ENCODE data around the gene CLIC3. TPM values are rescaled to one million over a fixed set of nuclear protein-coding genes. Genes with fewer than 3 reads are reported as not detected.

The CLIC3 gene
- total RNA-seq, 2 donors from 2014 or later: 4.3 to 38.2 TPM

DNA sequence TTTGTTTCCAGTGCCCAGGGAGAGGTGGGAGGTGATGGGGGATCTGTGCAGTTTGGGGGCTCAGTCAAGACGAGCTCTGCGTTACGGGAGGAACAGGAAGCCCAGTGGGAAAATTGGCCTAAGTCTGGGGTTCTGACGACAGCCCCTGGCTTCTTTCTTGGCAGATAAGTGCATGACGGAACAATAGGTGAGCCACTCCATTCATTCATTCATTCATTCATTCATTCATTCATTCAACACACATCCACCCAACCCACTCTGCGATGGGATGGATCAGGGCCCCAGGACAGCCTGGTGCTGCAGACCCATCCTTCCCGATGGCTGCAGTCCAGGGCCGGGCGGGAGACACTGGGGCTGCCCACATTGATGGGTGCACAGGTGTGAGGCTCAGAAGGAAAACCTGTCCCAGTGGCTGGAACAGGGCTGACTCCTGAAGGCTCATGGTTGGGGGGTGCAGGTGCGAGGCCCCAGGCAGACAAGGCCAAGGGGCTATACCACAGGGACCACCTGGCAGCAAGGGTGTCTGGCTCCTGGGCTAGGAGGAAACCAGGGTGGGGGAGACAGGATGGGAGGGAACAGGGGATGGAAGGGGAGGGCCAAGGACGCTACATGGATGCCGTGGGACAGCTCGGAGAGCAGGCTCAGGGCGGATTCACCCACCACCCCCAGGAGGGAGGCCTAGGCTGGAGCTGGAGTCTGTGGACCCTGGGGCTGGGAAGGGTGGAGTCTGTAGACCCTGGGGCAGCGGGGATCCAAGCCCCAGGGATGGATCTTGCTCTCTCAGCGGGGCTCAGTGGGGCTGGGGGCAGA, 15.5 kb downstream of the CLIC3 start:
- H3K9me3 Mint-ChIP-seq: no peaks in the 10 kb centered on the region

DNA sequence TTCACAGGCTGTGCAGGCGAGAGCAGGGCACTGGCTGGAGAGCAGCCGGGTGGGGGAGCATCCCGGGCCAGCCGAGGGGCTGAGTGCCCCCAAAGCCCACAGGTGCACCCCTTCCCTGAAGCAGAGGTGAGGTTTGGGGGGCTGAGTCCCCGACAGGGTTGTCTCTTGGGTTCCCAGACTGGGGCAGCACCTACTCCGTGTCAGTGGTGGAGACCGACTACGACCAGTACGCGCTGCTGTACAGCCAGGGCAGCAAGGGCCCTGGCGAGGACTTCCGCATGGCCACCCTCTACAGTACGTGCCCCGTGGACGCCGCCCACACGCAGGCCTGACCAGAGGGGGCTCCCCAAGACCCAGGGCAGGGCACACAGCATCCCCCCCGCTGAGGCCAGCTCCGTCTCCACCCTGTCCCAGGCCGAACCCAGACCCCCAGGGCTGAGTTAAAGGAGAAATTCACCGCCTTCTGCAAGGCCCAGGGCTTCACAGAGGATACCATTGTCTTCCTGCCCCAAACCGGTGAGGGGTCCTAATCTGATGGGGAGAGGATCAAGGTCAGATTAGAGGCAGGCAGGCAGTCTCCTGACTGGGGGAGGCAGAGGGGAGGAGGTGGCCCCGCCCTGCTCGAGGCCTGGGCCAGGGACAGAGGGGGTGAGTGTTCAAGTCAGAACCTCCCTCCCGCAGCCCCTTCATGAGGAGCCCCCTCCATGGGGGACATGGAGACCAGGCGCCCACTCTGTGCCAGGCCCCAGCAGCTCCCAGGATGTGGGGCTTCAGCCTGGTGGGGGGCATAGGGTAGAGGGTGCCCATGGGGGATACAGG, 16.4 kb downstream of the CLIC3 start:
- H3K4me1 Mint-ChIP-seq (ENCODE audit: low read depth in 2 of 2): peaks cover 12 to 17% of the 10 kb centered on the region in 2 donors
- ATAC-seq (no peak), DNase-seq (ENCODE audit: low spot score) (no peak)
- no peaks in the 10 kb centered on the region for H3K36me3 Mint-ChIP-seq
- H3K27ac Mint-ChIP-seq: no peak overlapping the region
- H3K27me3 Mint-ChIP-seq: peaks cover 5 to 9% of the 10 kb centered on the region in 2 donors
- H3K4me3 Mint-ChIP-seq: no peak overlapping the region
- no peaks in the 10 kb centered on the region for H3K9me3 Mint-ChIP-seq

More for the DNA sequence above, 15.5 kb downstream of the CLIC3 start:
- H3K36me3 Mint-ChIP-seq: no peaks in the 10 kb centered on the region
- H3K4me1 Mint-ChIP-seq (ENCODE audit: low read depth in 2 of 2): peaks cover 6 to 10% of the 10 kb centered on the region in 2 donors
- H3K27me3 Mint-ChIP-seq: peaks cover 5 to 9% of the 10 kb centered on the region in 2 donors
- H3K27ac Mint-ChIP-seq: no peak overlapping the region
- DNase-seq (ENCODE audit: low spot score): no peak
- no peak for ATAC-seq
- no peak overlapping the region for H3K4me3 Mint-ChIP-seq

- H3K4me3 Mint-ChIP-seq: no peak overlapping the region
- DNase-seq (ENCODE audit: low spot score): no peak
- H3K36me3 Mint-ChIP-seq: no peaks in the 10 kb centered on the region
- no peak for ATAC-seq
- no peak overlapping the region for H3K27ac Mint-ChIP-seq
- no peaks in the 10 kb centered on the region for H3K9me3 Mint-ChIP-seq
- H3K4me1 Mint-ChIP-seq (ENCODE audit: low read depth in 2 of 2): peaks cover 10 to 16% of the 10 kb centered on the region in 2 donors
- H3K27me3 Mint-ChIP-seq: peaks cover 4 to 5% of the 10 kb centered on the region in 2 donors
These were observed 17.4 kb downstream of the CLIC3 start for GRCh38 chr9:136978865-136979544.

GRCh38 chr9:136978073-136978864, 18.1 kb downstream of the CLIC3 start:
- Mint-ChIP-seq H3K9me3 (no peaks in the 10 kb centered on the region), H3K36me3 (no peaks in the 10 kb centered on the region), H3K27me3 (no peaks in the 10 kb centered on the region), H3K4me1 (ENCODE audit: low read depth in 2 of 2) (peaks cover 6 to 13% of the 10 kb centered on the region in 2 donors), H3K27ac (no peak overlapping the region), H3K4me3 (peak overlapping the region; percentile 52)
- DNase-seq (ENCODE audit: low spot score) (peak; percentile 87), ATAC-seq (peak; percentile 72 to 85)

- Mint-ChIP-seq H3K4me3 (peak overlapping the region; percentile 52), H3K4me1 (ENCODE audit: low read depth in 2 of 2) (peaks cover 6 to 13% of the 10 kb centered on the region in 2 donors), H3K9me3 (no peaks in the 10 kb centered on the region), H3K27ac (no peak overlapping the region), H3K36me3 (no peaks in the 10 kb centered on the region), H3K27me3 (no peaks in the 10 kb centered on the region)
- ATAC-seq (no peak), DNase-seq (ENCODE audit: low spot score) (no peak)
These were observed 18.7 kb downstream of the CLIC3 start for GRCh38 chr9:136977649-136978072.

DNA sequence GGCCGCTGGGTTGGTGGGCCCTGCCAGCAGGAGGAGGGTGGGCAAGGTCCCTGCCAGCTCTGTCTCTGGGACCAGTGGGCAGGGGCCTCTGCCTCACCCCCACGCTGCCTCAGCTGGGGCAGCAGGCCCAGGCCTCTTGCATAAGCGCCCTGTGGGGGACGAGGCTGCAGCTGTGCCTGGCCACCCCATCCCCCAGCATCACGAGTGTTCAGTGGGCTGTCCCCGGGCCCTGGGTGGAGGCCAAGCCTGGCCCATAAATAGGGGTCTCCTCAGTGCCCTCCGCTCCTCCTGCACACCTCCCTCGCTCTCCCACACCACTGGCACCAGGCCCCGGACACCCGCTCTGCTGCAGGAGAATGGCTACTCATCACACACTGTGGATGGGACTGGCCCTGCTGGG, 19.1 kb downstream of the CLIC3 start, which contains the start of gene PTGDS:
Gene PTGDS, plus strand, starts transcription at position 282 of the 400 bp plus-strand sequence. Its CDS starts 75 bp downstream, at position 357.
- Mint-ChIP-seq H3K36me3 (no peaks in the 10 kb centered on the region), H3K27me3 (no peaks in the 10 kb centered on the region), H3K9me3 (no peaks in the 10 kb centered on the region), H3K4me1 (ENCODE audit: low read depth in 2 of 2) (peaks cover 6 to 13% of the 10 kb centered on the region in 2 donors), H3K4me3 (peak within 1 kb of the TSS; percentile 52), H3K27ac (no peak within 1 kb of the TSS)
- no peak for DNase-seq (ENCODE audit: low spot score)
- ATAC-seq: no peak

DNA sequence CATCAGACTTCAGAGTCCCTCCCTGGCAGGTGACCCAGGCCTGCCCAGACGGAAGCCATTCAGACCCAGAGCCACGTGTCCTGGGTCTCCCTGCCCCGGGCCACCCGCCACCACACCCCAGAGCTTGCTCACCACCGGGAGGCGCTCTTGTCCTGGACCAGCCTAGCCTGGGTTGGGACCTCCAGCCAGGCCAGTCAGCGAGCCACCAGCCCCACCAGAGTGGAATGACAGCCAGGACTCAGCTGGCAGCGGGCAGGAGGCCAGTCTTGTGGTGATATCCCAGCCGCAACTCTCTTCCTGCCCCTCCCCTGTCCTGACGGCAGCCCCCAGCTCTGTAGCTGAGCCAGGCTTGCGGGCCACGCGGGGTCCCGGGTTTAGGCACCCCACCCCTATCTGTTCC, 20.7 kb downstream of the CLIC3 start:
- Mint-ChIP-seq H3K4me3 (peak overlapping the region; percentile 63), H3K27ac (peak overlapping the region; percentile 58 to 72), H3K27me3 (no peaks in the 10 kb centered on the region), H3K4me1 (ENCODE audit: low read depth in 2 of 2) (peaks cover 6 to 13% of the 10 kb centered on the region in 2 donors), H3K36me3 (no peaks in the 10 kb centered on the region), H3K9me3 (no peaks in the 10 kb centered on the region)
- ATAC-seq (peak; percentile 39 to 46), DNase-seq (ENCODE audit: low spot score) (no peak)

- peaks cover 6 to 13% of the 10 kb centered on the region in 2 donors for H3K4me1 Mint-ChIP-seq (ENCODE audit: low read depth in 2 of 2)
- DNase-seq (ENCODE audit: low spot score): no peak
These were observed 21.4 kb downstream of the CLIC3 start for GRCh38 chr9:136974817-136975535.

GRCh38 chr9:136973618-136974617, 22.4 kb downstream of the CLIC3 start:
- no peaks in the 10 kb centered on the region for H3K27me3 Mint-ChIP-seq
- no peak overlapping the region for H3K4me3 Mint-ChIP-seq
- no peaks in the 10 kb centered on the region for H3K36me3 Mint-ChIP-seq
- H3K4me1 Mint-ChIP-seq (ENCODE audit: low read depth in 2 of 2): peaks cover 6 to 13% of the 10 kb centered on the region in 2 donors
- no peak overlapping the region for H3K27ac Mint-ChIP-seq
- DNase-seq (ENCODE audit: low spot score) (no peak), ATAC-seq (no peak)
- no peaks in the 10 kb centered on the region for H3K9me3 Mint-ChIP-seq

More at GRCh38 chr9:136974817-136975535, 21.4 kb downstream of the CLIC3 start:
- H3K27me3 Mint-ChIP-seq: no peaks in the 10 kb centered on the region
- peak overlapping the region; percentile 63 for H3K4me3 Mint-ChIP-seq
- H3K36me3 Mint-ChIP-seq: no peaks in the 10 kb centered on the region
- H3K27ac Mint-ChIP-seq: peak overlapping the region; percentile 58 to 72
- no peak for ATAC-seq
- no peaks in the 10 kb centered on the region for H3K9me3 Mint-ChIP-seq

GRCh38 chr9:136972743-136973142, 23.6 kb downstream of the CLIC3 start:
- no peaks in the 10 kb centered on the region for H3K36me3 Mint-ChIP-seq
- no peaks in the 10 kb centered on the region for H3K27me3 Mint-ChIP-seq
- no peak for ATAC-seq
- peaks cover 6 to 13% of the 10 kb centered on the region in 2 donors for H3K4me1 Mint-ChIP-seq (ENCODE audit: low read depth in 2 of 2)
- H3K4me3 Mint-ChIP-seq: no peak overlapping the region
- no peaks in the 10 kb centered on the region for H3K9me3 Mint-ChIP-seq
- no peak overlapping the region for H3K27ac Mint-ChIP-seq
- no peak for DNase-seq (ENCODE audit: low spot score)

GRCh38 chr9:136972335-136972734, 24.0 kb downstream of the CLIC3 start:
- DNase-seq (ENCODE audit: low spot score) (no peak), ATAC-seq (no peak)
- Mint-ChIP-seq H3K27ac (no peak overlapping the region), H3K4me1 (ENCODE audit: low read depth in 2 of 2) (peaks cover 6 to 13% of the 10 kb centered on the region in 2 donors), H3K36me3 (no peaks in the 10 kb centered on the region), H3K4me3 (no peak overlapping the region), H3K27me3 (no peaks in the 10 kb centered on the region), H3K9me3 (no peaks in the 10 kb centered on the region)

Data from natural killer cell treated with Interleukin-12 subunit alpha and Interleukin-12 subunit beta and Interleukin-15 and Interleukin-18, amount 100 ng/mL, for 72 hours (primary cell).